ENCODE results near the gene TMEM120B. TPM values are rescaled to one million over a fixed set of nuclear protein-coding genes. Genes with fewer than 3 reads are reported as not detected.
A peak's percentile ranks its signal among the peaks of the same experiment; 100 is the strongest.

The TMEM120B gene
- total RNA-seq, 5 donors from 2014 or later (not counting 1 experiment from before 2014, with no cell fraction given): 7.9 to 11.1 (median 10.3) TPM

GRCh38 chr12:121796855-121797751 lies 84.6 kb downstream of the TMEM120B start:
- Mint-ChIP-seq H3K27ac (peak overlapping the region; percentile 81 to 89), H3K36me3 (peaks cover 27% of the 10 kb centered on the region), H3K4me3 (peak overlapping the region; percentile 83 to 88 (median 85)), H3K9me3 (no peaks in the 10 kb centered on the region), H3K27me3 (no peaks in the 10 kb centered on the region), H3K4me1 (peaks cover 48 to 53% (median 53%) of the 10 kb centered on the region in 3 donors)
- no peaks in the 10 kb centered on the region for H3K9me3 ChIP-seq
- DNase-seq: no peak
- ATAC-seq (replicated peaks in 1 of 4): no peak
- WGBS (ENCODE audit: insufficient coverage): 89% methylated on average over 21 of the region's 39 CpGs
- H3K27me3 ChIP-seq (replicated peaks in 1 of 2; ENCODE audit: control insufficient read depth in 2 of 2, extremely low read depth in 1 of 2, insufficient read depth in 2 of 2, low read length in 1 of 2): no peaks in the 10 kb centered on the region
- H3K4me1 ChIP-seq (ENCODE audit: control insufficient read depth in 1 of 2, extremely low read depth in 1 of 2, insufficient read depth in 2 of 2, low read length in 2 of 2): peaks cover 20 to 64% of the 10 kb centered on the region in 2 experiments
- H3K27ac ChIP-seq (ENCODE audit: low read length): no peak overlapping the region
- H3K36me3 ChIP-seq (ENCODE audit: control insufficient read depth in 2 of 2, extremely low read depth in 1 of 2, insufficient read depth in 1 of 2, low read length in 1 of 2): peaks cover 6 to 36% of the 10 kb centered on the region in 2 donors
- H3K4me3 ChIP-seq (ENCODE audit: control insufficient read depth in 1 of 2, extremely low read depth in 1 of 2, low read length in 1 of 2): no peak overlapping the region
- ChIA-PET POLR2A (interaction anchor here (0.6 to 2.1 kb wide), 7 partner anchors 9 to 397 kb away, joined by 4 to 17 read pairs (median 7); partner anchors contain the start of gene RNF34 (in 1 of the 2)), CTCF (interaction anchor here (0.6 to 7.9 kb wide), 9 partner anchors 10 to 641 kb away, joined by 3 to 344 read pairs (median 6); partner anchors contain the start of gene SETD1B (in 1 of the 2))

- WGBS (ENCODE audit: insufficient coverage): 61% methylated on average over 13 of the region's 19 CpGs
- peak overlapping the region; percentile 89 for H3K27ac Mint-ChIP-seq
- peaks cover 27% of the 10 kb centered on the region for H3K36me3 Mint-ChIP-seq
- no peaks in the 10 kb centered on the region for H3K9me3 Mint-ChIP-seq
- POLR2A ChIA-PET: interaction anchor here (0.5 to 0.7 kb wide), 4 partner anchors 9 to 40 kb away, joined by 4 to 13 read pairs (median 6); no protein-coding TSS in a partner anchor
- ATAC-seq (replicated peaks in 1 of 4) (no peak), DNase-seq (peak in 1 of 35 experiments; percentile 21)
- Histone ChIP-seq H3K27me3 (replicated peaks in 1 of 2; ENCODE audit: control insufficient read depth in 2 of 2, extremely low read depth in 1 of 2, insufficient read depth in 2 of 2, low read length in 1 of 2) (no peaks in the 10 kb centered on the region), H3K36me3 (ENCODE audit: control insufficient read depth in 2 of 2, extremely low read depth in 1 of 2, insufficient read depth in 1 of 2, low read length in 1 of 2) (peaks cover 6 to 36% of the 10 kb centered on the region in 2 donors), H3K9me3 (no peaks in the 10 kb centered on the region), H3K27ac (ENCODE audit: low read length) (peak overlapping the region; percentile 21), H3K4me1 (ENCODE audit: control insufficient read depth in 1 of 2, extremely low read depth in 1 of 2, insufficient read depth in 2 of 2, low read length in 2 of 2) (peaks cover 20 to 62% of the 10 kb centered on the region in 2 experiments), H3K4me3 (ENCODE audit: control insufficient read depth in 1 of 2, extremely low read depth in 1 of 2, low read length in 1 of 2) (peak overlapping the region in 1 of 2 donors; percentile 15)
- H3K27me3 Mint-ChIP-seq: no peaks in the 10 kb centered on the region
- CTCF ChIA-PET: interaction anchor here (1.4 to 7.9 kb wide), 4 partner anchors 8 to 112 kb away, joined by 3 to 344 read pairs (median 4); partner anchors contain the start of gene SETD1B (in 1 of the 2)
- H3K4me3 Mint-ChIP-seq: peak overlapping the region; percentile 83 to 88 (median 85)
- peaks cover 43 to 58% (median 49%) of the 10 kb centered on the region in 3 donors for H3K4me1 Mint-ChIP-seq
Measured at GRCh38 chr12:121797937-121798786, 85.6 kb downstream of the TMEM120B start.

GRCh38 chr12:121798787-121799155 lies 86.2 kb downstream of the TMEM120B start:
- Mint-ChIP-seq H3K4me1 (peaks cover 43 to 60% (median 49%) of the 10 kb centered on the region in 3 donors), H3K27ac (peak overlapping the region; percentile 89), H3K36me3 (peaks cover 27% of the 10 kb centered on the region), H3K9me3 (no peaks in the 10 kb centered on the region), H3K4me3 (peak overlapping the region; percentile 83 to 88 (median 85)), H3K27me3 (no peaks in the 10 kb centered on the region)
- Histone ChIP-seq H3K9me3 (no peaks in the 10 kb centered on the region), H3K36me3 (ENCODE audit: control insufficient read depth in 2 of 2, extremely low read depth in 1 of 2, insufficient read depth in 1 of 2, low read length in 1 of 2) (peaks cover 6 to 36% of the 10 kb centered on the region in 2 donors), H3K27me3 (replicated peaks in 1 of 2; ENCODE audit: control insufficient read depth in 2 of 2, extremely low read depth in 1 of 2, insufficient read depth in 2 of 2, low read length in 1 of 2) (no peaks in the 10 kb centered on the region), H3K4me3 (ENCODE audit: control insufficient read depth in 1 of 2, extremely low read depth in 1 of 2, low read length in 1 of 2) (peak overlapping the region; percentile 15 to 70), H3K27ac (ENCODE audit: low read length) (peak overlapping the region; percentile 43), H3K4me1 (ENCODE audit: control insufficient read depth in 1 of 2, extremely low read depth in 1 of 2, insufficient read depth in 2 of 2, low read length in 2 of 2) (peaks cover 20 to 63% of the 10 kb centered on the region in 2 experiments)
- DNase-seq (peak in 1 of 35 experiments; percentile 21), ATAC-seq (replicated peaks in 1 of 4) (no peak)
- ChIA-PET POLR2A (interaction anchor here (0.5 to 0.7 kb wide), 5 partner anchors 9 to 483 kb away, joined by 3 to 13 read pairs (median 5); no protein-coding TSS in a partner anchor), CTCF (interaction anchor here (1.4 to 7.9 kb wide), 4 partner anchors 9 to 113 kb away, joined by 3 to 344 read pairs (median 4); partner anchors contain the start of gene SETD1B (in 1 of the 2))
- WGBS (ENCODE audit: insufficient coverage): 59% methylated on average over 9 of the region's 10 CpGs

- peak overlapping the region; percentile 83 to 88 (median 85) for H3K4me3 Mint-ChIP-seq
- H3K27me3 ChIP-seq (replicated peaks in 1 of 2; ENCODE audit: control insufficient read depth in 2 of 2, extremely low read depth in 1 of 2, insufficient read depth in 2 of 2, low read length in 1 of 2): no peaks in the 10 kb centered on the region
- H3K4me1 ChIP-seq (ENCODE audit: control insufficient read depth in 1 of 2, extremely low read depth in 1 of 2, insufficient read depth in 2 of 2, low read length in 2 of 2): peaks cover 20 to 58% of the 10 kb centered on the region in 2 experiments
- H3K36me3 ChIP-seq (ENCODE audit: control insufficient read depth in 2 of 2, extremely low read depth in 1 of 2, insufficient read depth in 1 of 2, low read length in 1 of 2): peaks cover 6 to 36% of the 10 kb centered on the region in 2 donors
- peaks cover 27% of the 10 kb centered on the region for H3K36me3 Mint-ChIP-seq
- ATAC-seq (replicated peaks in 1 of 4): peak in 1 of 4 experiments; percentile 5
- WGBS (ENCODE audit: insufficient coverage): 30% methylated on average over 14 of the region's 30 CpGs
- DNase-seq: peak in 27 of 35 experiments; percentile 42 to 79 (median 60)
- H3K27me3 Mint-ChIP-seq: no peaks in the 10 kb centered on the region
- ChIA-PET CTCF (interaction anchor here (1.4 to 7.9 kb wide), 4 partner anchors 8 to 113 kb away, joined by 3 to 344 read pairs (median 4); partner anchors contain the start of gene SETD1B (in 1 of the 2)), POLR2A (interaction anchor here (0.5 to 0.7 kb wide), 3 partner anchors 10 to 484 kb away, joined by 3 to 5 read pairs (median 4); no protein-coding TSS in a partner anchor)
- peak overlapping the region; percentile 89 to 93 for H3K27ac Mint-ChIP-seq
- H3K4me1 Mint-ChIP-seq: peaks cover 42 to 56% (median 48%) of the 10 kb centered on the region in 3 donors
- peak overlapping the region; percentile 76 for H3K27ac ChIP-seq (ENCODE audit: low read length)
- peak overlapping the region; percentile 70 to 73 for H3K4me3 ChIP-seq (ENCODE audit: control insufficient read depth in 1 of 2, extremely low read depth in 1 of 2, low read length in 1 of 2)
- no peaks in the 10 kb centered on the region for H3K9me3 Mint-ChIP-seq
- H3K9me3 ChIP-seq: no peaks in the 10 kb centered on the region
Measured at GRCh38 chr12:121799156-121799841, 86.7 kb downstream of the TMEM120B start.

- H3K27ac ChIP-seq (ENCODE audit: low read length): peak overlapping the region; percentile 76
- H3K4me3 ChIP-seq (ENCODE audit: control insufficient read depth in 1 of 2, extremely low read depth in 1 of 2, low read length in 1 of 2): peak overlapping the region; percentile 70 to 73
- H3K4me1 ChIP-seq (ENCODE audit: control insufficient read depth in 1 of 2, extremely low read depth in 1 of 2, insufficient read depth in 2 of 2, low read length in 2 of 2): peaks cover 16 to 53% of the 10 kb centered on the region in 2 experiments
- peaks cover 35 to 49% (median 40%) of the 10 kb centered on the region in 3 donors for H3K4me1 Mint-ChIP-seq
- peak overlapping the region; percentile 89 to 93 for H3K27ac Mint-ChIP-seq
- CTCF ChIA-PET: interaction anchor here in 1 of 2 donors (1.4 to 7.9 kb wide), 4 partner anchors 7 to 114 kb away, joined by 4 to 344 read pairs (median 11); partner anchors contain the start of gene SETD1B
- 0% methylated on average over 72 of the region's 84 CpGs for WGBS (ENCODE audit: insufficient coverage)
- ATAC-seq (replicated peaks in 1 of 4): peak; percentile 2 to 31 (median 21)
- H3K9me3 ChIP-seq: no peaks in the 10 kb centered on the region
- POLR2A ChIA-PET: interaction anchor here in 1 of 2 donors (0.6 kb wide), 1 partner anchor 426 kb away, joined by 3 read pairs; no protein-coding TSS in a partner anchor
- peaks cover 6 to 36% of the 10 kb centered on the region in 2 donors for H3K36me3 ChIP-seq (ENCODE audit: control insufficient read depth in 2 of 2, extremely low read depth in 1 of 2, insufficient read depth in 1 of 2, low read length in 1 of 2)
- peak in 28 of 35 experiments; percentile 38 to 83 (median 58) for DNase-seq
- no peaks in the 10 kb centered on the region for H3K9me3 Mint-ChIP-seq
- peak overlapping the region; percentile 83 to 88 (median 85) for H3K4me3 Mint-ChIP-seq
- H3K27me3 ChIP-seq (replicated peaks in 1 of 2; ENCODE audit: control insufficient read depth in 2 of 2, extremely low read depth in 1 of 2, insufficient read depth in 2 of 2, low read length in 1 of 2): no peaks in the 10 kb centered on the region
- H3K27me3 Mint-ChIP-seq: no peaks in the 10 kb centered on the region
- peaks cover 26% of the 10 kb centered on the region for H3K36me3 Mint-ChIP-seq
Measured at GRCh38 chr12:121799842-121800693, 87.5 kb downstream of the TMEM120B start.
